GM19240 (cell line): ENCODE measurements around the gene NPC2.

Experiments used
- DNase-seq: peaks from one replicate; pipeline ENCODE4 v3.0.0; 2011; ENCODE audit warnings: low spot score; ENCODE audit not compliant: insufficient read length

NPC2 gene

GRCh38 chr14:74519316-74520074 is 26.4 kb upstream of the NPC2 start:
- no peak for DNase-seq

- DNase-seq = no peak
These were observed 25.1 kb upstream of the NPC2 start for GRCh38 chr14:74518221-74518620.

- DNase-seq = no peak
These were observed 24.6 kb upstream of the NPC2 start for GRCh38 chr14:74517731-74518130.

GRCh38 chr14:74516451-74517160 is 23.5 kb upstream of the NPC2 start:
- DNase-seq = no peak

GRCh38 chr14:74515891-74516412 is 22.8 kb upstream of the NPC2 start:
- no peak for DNase-seq

- DNase-seq = no peak
These were observed 21.4 kb upstream of the NPC2 start for GRCh38 chr14:74514471-74514941.

- DNase-seq = no peak
These were observed 19.1 kb upstream of the NPC2 start for GRCh38 chr14:74511966-74512830.

- DNase-seq = no peak
These were observed 17.9 kb upstream of the NPC2 start for GRCh38 chr14:74510959-74511409.

- no peak for DNase-seq
These were observed 17.3 kb upstream of the NPC2 start for GRCh38 chr14:74510223-74510931.

- no peak for DNase-seq
These were observed 16.6 kb upstream of the NPC2 start for GRCh38 chr14:74509587-74510222.

GRCh38 chr14:74508844-74509428 is 15.8 kb upstream of the NPC2 start:
- DNase-seq = no peak

- no peak for DNase-seq
These were observed 15.2 kb upstream of the NPC2 start for GRCh38 chr14:74508292-74508731.

- no peak for DNase-seq
These were observed 14.7 kb upstream of the NPC2 start for GRCh38 chr14:74507840-74508239.

GRCh38 chr14:74507085-74507484 is 14.0 kb upstream of the NPC2 start:
- no peak for DNase-seq

GRCh38 chr14:74506411-74506851 is 13.3 kb upstream of the NPC2 start:
- DNase-seq = no peak

- no peak for DNase-seq
These were observed 12.7 kb upstream of the NPC2 start for GRCh38 chr14:74505831-74506230.

GRCh38 chr14:74504874-74505720 is 12.0 kb upstream of the NPC2 start:
- DNase-seq = no peak

- no peak for DNase-seq
These were observed 11.3 kb upstream of the NPC2 start for GRCh38 chr14:74504412-74504811.

GRCh38 chr14:74503938-74504335 is 10.8 kb upstream of the NPC2 start:
- no peak for DNase-seq
